HL-60 (cell line): ENCODE data around the gene ASTN2.

Experiments used
- DNase-seq, 2 experiments: peaks; one replicate each; pipeline ENCODE4 v3.0.0-alpha.2; 2010 to 2020; ENCODE audit warnings: low read depth in 1 of 2, low spot score in 1 of 2
- H3K27ac ChIP-seq: fragments of 250-450 bp; sonication (Bioruptor Pico); replicated peaks from 2 replicates; pipeline ENCODE4 v1.5.1; 2020; ENCODE audit warnings: mild to moderate bottlenecking, moderate library complexity
- H3K27me3 ChIP-seq: fragments of 250-450 bp; sonication (Bioruptor Pico); 2 replicates; pipeline ENCODE4 v1.5.1; 2021; ENCODE audit warnings: mild to moderate bottlenecking, moderate library complexity; ENCODE audit not compliant: insufficient read depth, poor library complexity, severe bottlenecking
- H3K4me3 ChIP-seq: replicated peaks from 2 replicates; pipeline ENCODE4 v1.5.1; 2011; ENCODE audit warnings: mild to moderate bottlenecking, control low read depth, low read length; ENCODE audit not compliant: insufficient read depth
- CTCF ChIP-seq: IDR thresholded peaks from one replicate; pipeline ENCODE4 v1.5.1; 2011; ENCODE audit warnings: low read length, control low read depth, inconsistent platforms; ENCODE audit not compliant: insufficient read depth
- GABPA ChIP-seq: IDR thresholded peaks from 2 replicates; pipeline ENCODE4 v1.6.1; 2012; ENCODE audit warnings: low read depth
- POLR2AphosphoS5 ChIP-seq: IDR thresholded peaks from 2 replicates; pipeline ENCODE4 v1.6.1; 2012; ENCODE audit warnings: low read depth
- REST ChIP-seq: IDR thresholded peaks from 2 replicates; pipeline ENCODE4 v1.6.1; 2012; ENCODE audit warnings: low read depth; ENCODE audit not compliant: insufficient replicate concordance
- SPI1 ChIP-seq: IDR thresholded peaks from 2 replicates; pipeline ENCODE4 v1.6.1; 2012; ENCODE audit warnings: low read depth, mild to moderate bottlenecking, borderline replicate concordance

Gene ASTN2

GRCh38 chr9:116697887-116698286 is 717.0 kb downstream of the ASTN2 start:
- H3K4me3 ChIP-seq = no peak overlapping the region
- H3K27ac ChIP-seq = no peak overlapping the region
- TF ChIP-seq REST (no peak), GABPA (no peak), CTCF (no peak), POLR2AphosphoS5 (no peak), SPI1 (no peak)
- H3K27me3 ChIP-seq = no peaks in the 10 kb centered on the region
- DNase-seq = no peak

GRCh38 chr9:116697362-116697761 is 717.5 kb downstream of the ASTN2 start:
- TF ChIP-seq POLR2AphosphoS5 (no peak), CTCF (no peak), SPI1 (no peak), GABPA (no peak), REST (no peak)
- DNase-seq = no peak

GRCh38 chr9:116695438-116695837 is 719.4 kb downstream of the ASTN2 start:
- TF ChIP-seq CTCF (no peak), SPI1 (no peak), GABPA (no peak), POLR2AphosphoS5 (no peak)
- Histone ChIP-seq H3K4me3 (no peak overlapping the region), H3K27ac (no peak overlapping the region), H3K27me3 (no peaks in the 10 kb centered on the region)
- DNase-seq = no peak

More at GRCh38 chr9:116697362-116697761, 717.5 kb downstream of the ASTN2 start:
- Histone ChIP-seq H3K27ac (no peak overlapping the region), H3K4me3 (no peak overlapping the region), H3K27me3 (no peaks in the 10 kb centered on the region)

- H3K27ac ChIP-seq = no peak overlapping the region
- no peak for TF ChIP-seq GABPA
- no peak for TF ChIP-seq SPI1
- TF ChIP-seq POLR2AphosphoS5 = no peak
- no peak for TF ChIP-seq REST
- TF ChIP-seq CTCF = no peak
- DNase-seq = no peak
- no peak overlapping the region for H3K4me3 ChIP-seq
- no peaks in the 10 kb centered on the region for H3K27me3 ChIP-seq
Measured at GRCh38 chr9:116694785-116695291, 720.0 kb downstream of the ASTN2 start.
